HG03280 (cell line): ENCODE measurements around the gene CERS1.

Experiments used
- ATAC-seq: cut with Tn5 transposase; IDR thresholded peaks from one replicate; pipeline ENCODE4 v1.9.1; 2021; ENCODE audit warnings: mild to moderate bottlenecking, moderate library complexity; ENCODE audit not compliant: unreplicated experiment

Gene CERS1

GRCh38 chr19:18876865-18877264 is 19.1 kb downstream of the CERS1 start:
- no peak for ATAC-seq

- no peak for ATAC-seq
These were observed 20.2 kb downstream of the CERS1 start for GRCh38 chr19:18875726-18876125.

GRCh38 chr19:18871543-18871942 is 24.4 kb downstream of the CERS1 start:
- ATAC-seq: no peak

GRCh38 chr19:18870531-18871172 is 25.3 kb downstream of the CERS1 start:
- ATAC-seq: no peak

GRCh38 chr19:18869781-18870530 is 26.0 kb downstream of the CERS1 start:
- ATAC-seq: no peak

GRCh38 chr19:18869023-18869618 is 26.8 kb downstream of the CERS1 start:
- ATAC-seq: no peak

GRCh38 chr19:18868380-18869022 is 27.5 kb downstream of the CERS1 start:
- no peak for ATAC-seq

- no peak for ATAC-seq
These were observed 28.2 kb downstream of the CERS1 start for GRCh38 chr19:18867751-18868150.

- no peak for ATAC-seq
These were observed 28.8 kb downstream of the CERS1 start for GRCh38 chr19:18867199-18867598.

GRCh38 chr19:18866800-18867123 is 29.2 kb downstream of the CERS1 start:
- ATAC-seq: no peak

- no peak for ATAC-seq
These were observed 29.8 kb downstream of the CERS1 start for GRCh38 chr19:18865973-18866799.

GRCh38 chr19:18865106-18865972 is 30.6 kb downstream of the CERS1 start:
- ATAC-seq: no peak

- no peak for ATAC-seq
These were observed 32.1 kb downstream of the CERS1 start for GRCh38 chr19:18863843-18864362.

- no peak for ATAC-seq
These were observed 32.7 kb downstream of the CERS1 start for GRCh38 chr19:18862976-18863842.

- no peak for ATAC-seq
These were observed 34.0 kb downstream of the CERS1 start for GRCh38 chr19:18861917-18862316.

GRCh38 chr19:18861235-18861634 is 34.7 kb downstream of the CERS1 start:
- ATAC-seq: no peak

GRCh38 chr19:18860725-18861124 is 35.2 kb downstream of the CERS1 start:
- ATAC-seq: no peak

- no peak for ATAC-seq
These were observed 35.7 kb downstream of the CERS1 start for GRCh38 chr19:18860302-18860700.
